GM12878 (cell line): ENCODE data around the gene FADS1.

Experiments used
- CBFB ChIP-seq: IDR thresholded peaks from 2 replicates; pipeline ENCODE4 v1.6.1; 2016; ENCODE audit warnings: antibody characterized with exemption, low read depth
- CTCF ChIP-seq, 3 experiments: IDR thresholded peaks in 2 of 3; conservative IDR thresholded peaks in 1 of 3; 2 replicates each; pipeline ENCODE4 v1.5.1; 2011; ENCODE audit warnings: low read depth in 3 of 3, low read length in 3 of 3, mild to moderate bottlenecking in 3 of 3, control low read depth in 2 of 3, moderate library complexity in 2 of 3, inconsistent platforms in 1 of 3, mixed read lengths in 1 of 3; ENCODE audit not compliant: control insufficient read depth in 2 of 3, insufficient read depth in 1 of 3; ENCODE audit errors: extremely low read depth in 1 of 3
- EP300 ChIP-seq, 2 experiments: fragments of 150-350 bp in 1 of 2; IDR thresholded peaks; 2 replicates each; pipeline ENCODE4 v1.6.1; 2011 to 2012; ENCODE audit warnings: low read depth in 2 of 2, low read length in 2 of 2, borderline replicate concordance in 1 of 2, improper control_type of control experiment in 1 of 2, inconsistent platforms in 1 of 2; ENCODE audit not compliant: control insufficient read depth in 1 of 2
- EZH2 ChIP-seq: IDR thresholded peaks from 2 replicates; pipeline ENCODE4 v1.6.1; 2012; ENCODE audit warnings: low read depth, mild to moderate bottlenecking, control low read depth, inconsistent platforms, low read length, borderline replicate concordance; ENCODE audit not compliant: control insufficient read depth
- MEF2A ChIP-seq: IDR thresholded peaks from 2 replicates; pipeline ENCODE4 v1.6.1; 2011; ENCODE audit warnings: low read depth, mild to moderate bottlenecking, low read length, moderate library complexity; ENCODE audit not compliant: insufficient read depth
- POLR2A ChIP-seq: IDR thresholded peaks from 2 replicates; pipeline ENCODE4 v1.6.1; 2011; ENCODE audit warnings: low read depth, mild to moderate bottlenecking, low read length
- SKIL ChIP-seq: fragments of 450-650 bp; IDR thresholded peaks from 2 replicates; pipeline ENCODE4 v1.6.1; 2017; ENCODE audit warnings: mild to moderate bottlenecking, low read depth, inconsistent platforms; ENCODE audit not compliant: poor library complexity, severe bottlenecking
- SP1 ChIP-seq: IDR thresholded peaks from one replicate; pipeline ENCODE4 v1.6.1; 2011; ENCODE audit warnings: low read depth, low read length

- TF ChIP-seq SKIL (no peak), POLR2A (no peak), CTCF (IDR thresholded peaks at IDR 0.05 in 2 of 3, conservative IDR thresholded peaks at IDR 0.05 in 1 of 3; ENCODE audit: control insufficient read depth in 2 of 3, extremely low read depth in 1 of 3, insufficient read depth in 1 of 3, low read depth in 3 of 3, low read length in 3 of 3) (no peak), EZH2 (no peak), EP300 (IDR thresholded peaks at IDR 0.05; ENCODE audit: borderline replicate concordance in 1 of 2, control insufficient read depth in 1 of 2, low read depth in 2 of 2, low read length in 2 of 2) (no peak), SP1 (no peak), MEF2A (no peak), CBFB (no peak)
Observed at GRCh38 chr11:61803889-61804647, 12.7 kb downstream of the FADS1 start.
